ENCODE measurements around the gene SDHA. TPM values are rescaled to one million over a fixed set of nuclear protein-coding genes. Genes with fewer than 3 reads are reported as not detected.
A peak's percentile ranks its signal among the peaks of the same experiment; 100 is the strongest.

SDHA gene
- total and polyA plus RNA-seq, 9 donors: 69.6 to 169 (median 103) TPM

DNA sequence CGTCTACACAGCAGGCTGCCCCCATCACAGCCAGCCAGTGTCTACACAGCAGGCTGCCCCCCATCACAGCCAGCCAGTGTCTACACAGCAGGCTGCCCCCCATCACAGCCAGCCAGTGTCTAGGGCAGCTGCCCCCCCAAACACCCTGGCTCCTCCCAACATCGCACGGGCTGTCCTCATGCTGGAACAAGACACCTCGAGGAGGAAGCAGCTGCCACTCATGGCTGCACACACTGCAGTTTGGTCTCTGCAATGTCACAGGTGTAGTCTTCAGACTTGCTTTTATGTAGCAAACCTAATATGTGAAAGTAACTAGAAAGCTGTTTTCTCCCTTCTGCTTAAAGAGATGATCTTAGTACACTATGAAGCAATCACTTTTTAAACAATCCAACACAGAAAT is 17.1 kb upstream of the SDHA start:
- 64 to 70% (median 70%) methylated on average over 3 to 4 of the region's 4 CpGs for WGBS, 3 donors
- Histone ChIP-seq H3K27ac (no peak overlapping the region), H3K4me1 (ENCODE audit: insufficient read depth) (no peaks in the 10 kb centered on the region), H3K27me3 (no peaks in the 10 kb centered on the region), H3K36me3 (no peaks in the 10 kb centered on the region), H3K4me3 (no peak overlapping the region), H3K9me3 (no peaks in the 10 kb centered on the region)
- TF ChIP-seq, protein P1, sequence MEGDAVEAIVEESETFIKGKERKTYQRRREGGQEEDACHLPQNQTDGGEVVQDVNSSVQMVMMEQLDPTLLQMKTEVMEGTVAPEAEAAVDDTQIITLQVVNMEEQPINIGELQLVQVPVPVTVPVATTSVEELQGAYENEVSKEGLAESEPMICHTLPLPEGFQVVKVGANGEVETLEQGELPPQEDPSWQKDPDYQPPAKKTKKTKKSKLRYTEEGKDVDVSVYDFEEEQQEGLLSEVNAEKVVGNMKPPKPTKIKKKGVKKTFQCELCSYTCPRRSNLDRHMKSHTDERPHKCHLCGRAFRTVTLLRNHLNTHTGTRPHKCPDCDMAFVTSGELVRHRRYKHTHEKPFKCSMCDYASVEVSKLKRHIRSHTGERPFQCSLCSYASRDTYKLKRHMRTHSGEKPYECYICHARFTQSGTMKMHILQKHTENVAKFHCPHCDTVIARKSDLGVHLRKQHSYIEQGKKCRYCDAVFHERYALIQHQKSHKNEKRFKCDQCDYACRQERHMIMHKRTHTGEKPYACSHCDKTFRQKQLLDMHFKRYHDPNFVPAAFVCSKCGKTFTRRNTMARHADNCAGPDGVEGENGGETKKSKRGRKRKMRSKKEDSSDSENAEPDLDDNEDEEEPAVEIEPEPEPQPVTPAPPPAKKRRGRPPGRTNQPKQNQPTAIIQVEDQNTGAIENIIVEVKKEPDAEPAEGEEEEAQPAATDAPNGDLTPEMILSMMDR (IDR thresholded peaks at IDR 0.05): no peak
- intact Hi-C loops (cut with DNase I): no loop called here
- peak in 1 of 5 donors; percentile 7 for DNase-seq

DNA sequence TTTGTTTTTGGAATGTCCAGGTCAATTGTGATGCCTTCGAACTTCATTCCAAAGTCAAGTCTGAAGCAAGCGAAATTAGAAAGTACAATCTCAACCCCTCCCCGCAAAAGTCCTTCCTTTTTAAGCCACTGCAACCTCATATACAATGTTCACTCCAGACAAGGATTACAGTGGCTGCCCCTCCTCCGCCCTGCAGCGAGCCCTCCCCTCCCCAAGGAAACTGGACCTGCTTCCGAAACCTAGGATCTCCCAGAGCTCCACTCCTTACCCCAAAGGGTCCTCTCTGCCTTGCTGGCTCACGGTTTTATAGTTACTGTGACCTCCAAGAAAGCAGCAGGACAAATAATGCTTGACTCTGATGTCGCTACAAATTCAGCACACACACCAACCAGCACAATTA is 16.4 kb upstream of the SDHA start:
- peaks cover 3% of the 10 kb centered on the region for H3K4me1 ChIP-seq (ENCODE audit: insufficient read depth)
- no peak overlapping the region for H3K27ac ChIP-seq
- no peaks in the 10 kb centered on the region for H3K27me3 ChIP-seq
- no peaks in the 10 kb centered on the region for H3K9me3 ChIP-seq
- H3K36me3 ChIP-seq: no peaks in the 10 kb centered on the region
- TF ChIP-seq, protein P1 (IDR thresholded peaks at IDR 0.05): no peak
- no peak for TF ChIP-seq POLR2A (IDR thresholded peaks at IDR 0.05)
- TF ChIP-seq EP300 (IDR thresholded peaks at IDR 0.05): no peak
- intact Hi-C loops (cut with DNase I): no loop called here
- 90 to 93% (median 91%) methylated on average over 8 of the region's 8 CpGs for WGBS, 3 donors
- no peak overlapping the region for H3K4me3 ChIP-seq
- DNase-seq: peak in 1 of 5 donors; percentile 7

DNA sequence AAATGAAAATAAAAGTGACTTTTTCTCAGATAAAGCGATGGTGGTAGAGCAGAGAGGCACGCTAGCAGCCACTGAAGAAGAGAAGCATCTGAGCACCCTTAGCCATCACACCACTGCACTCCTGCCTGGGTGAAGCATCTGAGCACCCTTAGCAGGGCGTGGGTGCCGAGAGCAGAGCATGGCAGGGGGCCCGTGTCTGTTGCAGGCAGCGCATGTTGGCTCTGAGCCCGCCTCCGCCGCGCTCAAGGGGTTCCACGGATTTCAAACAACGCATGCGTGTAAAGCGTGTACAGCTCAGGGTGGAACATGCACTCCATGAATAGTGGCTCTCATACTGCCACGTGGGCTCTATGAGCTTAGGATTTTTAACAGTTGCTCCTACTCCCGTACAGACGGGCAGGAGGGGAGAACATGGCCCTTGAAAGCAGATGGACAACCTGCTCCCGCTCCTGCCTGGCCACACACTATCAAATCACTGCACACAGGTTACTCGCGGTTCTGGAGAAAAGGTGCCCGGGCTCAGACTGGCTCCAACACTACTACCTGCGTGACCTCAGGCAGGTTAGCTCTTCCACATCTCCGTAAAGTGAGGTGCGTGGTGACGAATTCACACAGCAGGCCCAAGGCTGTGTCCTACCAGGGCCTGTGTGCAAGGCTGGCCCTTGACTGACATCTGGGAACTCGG is 14.7 kb upstream of the SDHA start:
- Histone ChIP-seq H3K4me1 (ENCODE audit: insufficient read depth) (peaks cover 3% of the 10 kb centered on the region), H3K27me3 (no peaks in the 10 kb centered on the region), H3K4me3 (no peak overlapping the region), H3K9me3 (no peaks in the 10 kb centered on the region), H3K36me3 (no peaks in the 10 kb centered on the region), H3K27ac (no peak overlapping the region)
- intact Hi-C loops (cut with DNase I): no loop called here
- WGBS, 3 donors: 92 to 94% (median 93%) methylated on average over 26 of the region's 26 CpGs
- TF ChIP-seq POLR2A (IDR thresholded peaks at IDR 0.05) (no peak), EP300 (IDR thresholded peaks at IDR 0.05) (no peak)
- TF ChIP-seq, protein P1 (IDR thresholded peaks at IDR 0.05): no peak
- peak in 1 of 5 donors; percentile 23 for DNase-seq

DNA sequence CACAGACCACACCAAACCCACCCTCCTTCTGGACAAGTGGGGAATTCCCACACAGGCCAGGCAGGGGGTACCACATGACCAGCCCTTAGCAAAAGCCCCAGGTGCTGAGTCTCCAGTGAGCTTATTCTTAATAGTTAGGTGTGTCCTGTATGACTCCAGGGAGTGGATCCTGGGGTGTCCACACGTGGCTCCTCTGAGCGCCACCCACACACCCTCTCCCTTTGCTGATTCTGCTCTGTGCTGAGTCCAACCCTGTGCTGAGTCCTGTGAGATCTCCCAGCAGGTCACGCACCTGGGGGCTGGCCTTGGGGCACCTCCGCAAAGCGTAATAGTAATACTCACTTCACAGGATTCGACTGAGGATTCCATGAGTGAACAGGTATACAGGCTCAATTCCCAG is 14.1 kb upstream of the SDHA start:
- 86 to 94% (median 87%) methylated on average over 6 of the region's 6 CpGs for WGBS, 3 donors
- Histone ChIP-seq H3K27ac (no peak overlapping the region), H3K4me3 (no peak overlapping the region), H3K36me3 (no peaks in the 10 kb centered on the region), H3K27me3 (no peaks in the 10 kb centered on the region), H3K9me3 (no peaks in the 10 kb centered on the region), H3K4me1 (ENCODE audit: insufficient read depth) (peaks cover 3% of the 10 kb centered on the region)
- DNase-seq: no peak
- no peak for TF ChIP-seq POLR2A (IDR thresholded peaks at IDR 0.05)
- TF ChIP-seq, protein P1 (IDR thresholded peaks at IDR 0.05): no peak
- TF ChIP-seq EP300 (IDR thresholded peaks at IDR 0.05): no peak
- intact Hi-C loops (cut with DNase I): no loop called here
